Endodermal cell (in vitro differentiated cells): ENCODE data around the gene GATA2. TPM values are rescaled to one million over a fixed set of nuclear protein-coding genes. Genes with fewer than 3 reads are reported as not detected.

Source experiments
- DNase-seq: peaks from one replicate; pipeline ENCODE4 v3.0.0-alpha.2; 2017
- H3K27ac ChIP-seq: 2 replicates; pipeline ENCODE4 v1.5.1; 2013; ENCODE audit warnings: mild to moderate bottlenecking, low read depth, low read length, moderate library complexity
- H3K27me3 ChIP-seq: 2 replicates; pipeline ENCODE4 v1.6.1; 2013; ENCODE audit warnings: mild to moderate bottlenecking, low read length, moderate library complexity; ENCODE audit not compliant: insufficient read depth, control insufficient read depth, poor library complexity, severe bottlenecking
- H3K36me3 ChIP-seq: 2 replicates; pipeline ENCODE4 v1.7.0; 2013; ENCODE audit warnings: mild to moderate bottlenecking, low read length, moderate library complexity; ENCODE audit not compliant: control insufficient read depth, insufficient read depth
- H3K4me1 ChIP-seq: one replicate; pipeline ENCODE4 v1.7.0; 2013; ENCODE audit warnings: low read length; ENCODE audit not compliant: control insufficient read depth, insufficient read depth
- H3K4me3 ChIP-seq: 2 replicates; pipeline ENCODE4 v1.5.1; 2013; ENCODE audit warnings: mild to moderate bottlenecking, low read length, moderate library complexity
- H3K9ac ChIP-seq: 2 replicates; pipeline ENCODE4 v1.6.1; 2013; ENCODE audit warnings: mild to moderate bottlenecking, low read length, moderate library complexity; ENCODE audit not compliant: poor library complexity, severe bottlenecking; ENCODE audit errors: extremely low read depth
- H3K9me3 ChIP-seq: 2 replicates; pipeline ENCODE4 v1.6.1; 2013; ENCODE audit warnings: mild to moderate bottlenecking, low read length, moderate library complexity; ENCODE audit not compliant: control insufficient read depth
- H3K27ac Mint-ChIP-seq: 2 replicates; pipeline ENCODE4 v1.8.0; 2020; ENCODE audit warnings: mixed read lengths
- H3K27me3 Mint-ChIP-seq: 2 replicates; pipeline ENCODE4 v1.8.0; 2021; ENCODE audit warnings: mild to moderate bottlenecking, mixed read lengths; ENCODE audit not compliant: insufficient read depth
- H3K36me3 Mint-ChIP-seq: 2 replicates; pipeline ENCODE4 v1.8.0; 2020; ENCODE audit warnings: low read depth, mixed read lengths
- H3K4me1 Mint-ChIP-seq: 2 replicates; pipeline ENCODE4 v1.8.0; 2020; ENCODE audit warnings: mixed read lengths
- H3K4me3 Mint-ChIP-seq: 2 replicates; pipeline ENCODE4 v1.8.0; 2020; ENCODE audit warnings: mild to moderate bottlenecking, moderate library complexity, mixed read lengths
- H3K9me3 Mint-ChIP-seq: 2 replicates; pipeline ENCODE4 v1.8.0; 2020; ENCODE audit warnings: mild to moderate bottlenecking, mixed read lengths
- WGBS, 2 experiments: methylation state at CpG; one replicate each; pipeline versions ENCODE4 v1.1.5 to v1.1.7; 2013; ENCODE audit warnings: missing lambda C conversion rate in 2 of 2, mixed read lengths in 1 of 2; ENCODE audit not compliant: insufficient coverage in 1 of 2, insufficient read length in 1 of 2; 5-methylcytosine and 5-hydroxymethylcytosine counted together
- total RNA-seq, 2 donors: library from RNA; stranded (reverse); fragmentation: NEBNext Ultra II Directional in 1 of 2; extraction: Animal tissue kit (Norgen Biotek cat#: 25700) in 1 of 2; gene quantifications; 2 replicates in 1 of 2; 3 replicates in 1 of 2; pipeline ENCODE4 v1.2.1, GENCODE V29; 2021
- TF ChIP-seq, protein P1 (sequence below): fragments of 200-600 bp; sonication (generic); conservative IDR thresholded peaks from 2 replicates; pipeline ENCODE4 v1.5.0; 2021; ENCODE audit warnings: antibody characterized with exemption, mild to moderate bottlenecking

GATA2 gene
- total RNA-seq, 2 donors from 2014 or later: 1.2 to 1.6 TPM

DNA sequence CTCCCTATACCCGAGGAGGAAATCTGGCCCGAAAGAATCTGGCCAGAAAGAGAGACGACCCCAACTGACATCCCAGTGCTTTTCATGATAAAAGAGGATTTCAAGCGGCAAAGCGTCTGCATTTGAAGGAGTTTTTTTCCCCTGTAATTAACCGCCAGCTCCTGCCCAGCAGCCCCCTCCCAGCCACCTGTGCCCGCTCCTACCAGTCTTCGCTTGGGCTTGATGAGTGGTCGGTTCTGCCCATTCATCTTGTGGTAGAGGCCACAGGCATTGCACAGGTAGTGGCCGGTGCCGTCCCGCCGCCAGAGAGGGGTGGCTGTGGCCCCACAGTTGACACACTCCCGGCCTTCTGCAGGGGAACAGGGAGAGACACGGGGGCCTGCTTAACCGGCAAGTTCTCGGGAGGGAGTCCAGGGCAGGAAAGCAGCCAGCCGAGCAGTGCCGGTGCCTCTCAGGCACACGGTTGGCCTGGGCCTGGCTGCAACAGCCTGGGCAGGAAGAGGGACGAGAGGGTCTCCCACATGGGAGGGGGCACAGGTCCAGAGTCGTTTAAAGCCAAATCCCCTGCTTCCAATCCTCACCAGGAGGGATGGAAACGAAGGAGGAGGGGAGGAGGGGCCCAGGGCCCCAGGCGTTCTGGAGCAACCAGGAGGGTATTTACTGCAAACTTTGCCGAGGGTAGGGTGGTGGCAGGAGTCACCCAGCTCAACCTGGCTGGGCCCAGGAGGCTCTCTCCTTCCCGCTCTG, 9.2 kb downstream of the GATA2 start:
- Histone ChIP-seq H3K4me3 (peak overlapping the region; percentile 48), H3K27ac (no peak overlapping the region), H3K36me3 (no peaks in the 10 kb centered on the region), H3K9me3 (no peaks in the 10 kb centered on the region), H3K27me3 (peaks cover 100% of the 10 kb centered on the region), H3K4me1 (peaks cover 13% of the 10 kb centered on the region), H3K9ac (no peak overlapping the region)
- peak; percentile 78 for DNase-seq
- TF ChIP-seq, protein P1, sequence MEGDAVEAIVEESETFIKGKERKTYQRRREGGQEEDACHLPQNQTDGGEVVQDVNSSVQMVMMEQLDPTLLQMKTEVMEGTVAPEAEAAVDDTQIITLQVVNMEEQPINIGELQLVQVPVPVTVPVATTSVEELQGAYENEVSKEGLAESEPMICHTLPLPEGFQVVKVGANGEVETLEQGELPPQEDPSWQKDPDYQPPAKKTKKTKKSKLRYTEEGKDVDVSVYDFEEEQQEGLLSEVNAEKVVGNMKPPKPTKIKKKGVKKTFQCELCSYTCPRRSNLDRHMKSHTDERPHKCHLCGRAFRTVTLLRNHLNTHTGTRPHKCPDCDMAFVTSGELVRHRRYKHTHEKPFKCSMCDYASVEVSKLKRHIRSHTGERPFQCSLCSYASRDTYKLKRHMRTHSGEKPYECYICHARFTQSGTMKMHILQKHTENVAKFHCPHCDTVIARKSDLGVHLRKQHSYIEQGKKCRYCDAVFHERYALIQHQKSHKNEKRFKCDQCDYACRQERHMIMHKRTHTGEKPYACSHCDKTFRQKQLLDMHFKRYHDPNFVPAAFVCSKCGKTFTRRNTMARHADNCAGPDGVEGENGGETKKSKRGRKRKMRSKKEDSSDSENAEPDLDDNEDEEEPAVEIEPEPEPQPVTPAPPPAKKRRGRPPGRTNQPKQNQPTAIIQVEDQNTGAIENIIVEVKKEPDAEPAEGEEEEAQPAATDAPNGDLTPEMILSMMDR: no peak
- H3K4me3 Mint-ChIP-seq: peak overlapping the region; percentile 19
- H3K36me3 Mint-ChIP-seq: no peaks in the 10 kb centered on the region
- H3K27me3 Mint-ChIP-seq: peaks cover 99% of the 10 kb centered on the region
- no peaks in the 10 kb centered on the region for H3K9me3 Mint-ChIP-seq
- H3K4me1 Mint-ChIP-seq: peaks cover 35% of the 10 kb centered on the region
- WGBS, 2 experiments: 7 to 21% methylated on average over 11 to 26 of the region's 26 CpGs
- H3K27ac Mint-ChIP-seq: no peak overlapping the region

DNA sequence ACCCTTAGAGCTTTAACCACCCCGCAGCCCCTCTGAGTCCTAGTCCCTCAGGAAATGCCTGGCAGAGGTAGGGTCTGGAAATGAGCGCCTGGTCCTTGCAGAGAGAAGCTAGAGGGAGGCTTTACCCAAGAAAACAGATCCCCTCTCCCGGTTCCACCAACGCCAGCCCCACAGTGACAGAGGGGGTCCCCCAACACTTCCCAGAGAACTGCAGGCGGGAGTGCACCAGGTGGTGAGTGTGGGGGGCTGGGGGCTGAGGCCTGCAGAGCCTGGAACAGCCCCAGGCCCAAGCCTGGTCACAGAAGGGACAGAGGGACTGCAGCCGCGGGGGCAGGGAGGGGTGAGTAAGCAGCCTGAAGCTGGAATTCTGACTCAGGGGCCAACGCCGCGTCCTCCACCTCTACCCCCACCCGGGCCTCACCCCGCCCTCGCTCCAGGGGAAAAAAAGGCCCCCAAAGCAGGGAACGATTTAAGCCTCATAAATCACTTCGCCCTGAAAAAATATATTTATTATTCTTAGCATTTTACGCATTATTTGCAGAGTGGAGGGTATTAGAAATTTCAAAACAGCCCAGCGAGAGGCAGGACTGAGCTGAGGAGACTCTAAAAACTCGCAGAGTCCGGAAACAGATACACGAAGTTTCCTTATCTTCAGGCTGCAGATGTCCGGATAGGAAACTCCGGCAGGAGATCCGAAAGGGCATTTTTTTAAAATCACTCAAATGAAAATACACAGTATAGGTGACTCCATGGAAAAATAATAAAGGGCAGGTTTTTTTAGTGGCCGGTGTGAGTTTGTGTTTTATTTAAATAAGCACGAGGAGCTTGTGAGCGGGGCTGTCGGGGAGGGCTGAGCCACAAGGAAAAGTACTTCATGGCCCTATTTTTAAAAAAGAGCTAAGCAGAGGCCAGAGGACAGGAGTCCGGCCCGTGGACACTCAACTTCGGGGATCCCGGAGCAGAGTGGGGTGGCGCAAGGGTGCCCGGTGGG, 10.0 kb downstream of the GATA2 start:
- H3K36me3 ChIP-seq: no peaks in the 10 kb centered on the region
- TF ChIP-seq, protein P1: no peak
- peaks cover 13% of the 10 kb centered on the region for H3K4me1 ChIP-seq
- H3K27me3 Mint-ChIP-seq: peaks cover 99% of the 10 kb centered on the region
- peak; percentile 68 for DNase-seq
- peaks cover 100% of the 10 kb centered on the region for H3K27me3 ChIP-seq
- H3K4me1 Mint-ChIP-seq: peaks cover 35% of the 10 kb centered on the region
- H3K9ac ChIP-seq: no peak overlapping the region
- no peaks in the 10 kb centered on the region for H3K9me3 Mint-ChIP-seq
- no peak overlapping the region for H3K27ac ChIP-seq
- H3K4me3 Mint-ChIP-seq: peak overlapping the region; percentile 19
- H3K36me3 Mint-ChIP-seq: no peaks in the 10 kb centered on the region
- whole genome bisulfite sequencing, 2 experiments: 3 to 6% methylated on average over 15 to 33 of the region's 33 CpGs
- peak overlapping the region; percentile 48 for H3K4me3 ChIP-seq
- H3K27ac Mint-ChIP-seq: no peak overlapping the region
- H3K9me3 ChIP-seq: no peaks in the 10 kb centered on the region

DNA sequence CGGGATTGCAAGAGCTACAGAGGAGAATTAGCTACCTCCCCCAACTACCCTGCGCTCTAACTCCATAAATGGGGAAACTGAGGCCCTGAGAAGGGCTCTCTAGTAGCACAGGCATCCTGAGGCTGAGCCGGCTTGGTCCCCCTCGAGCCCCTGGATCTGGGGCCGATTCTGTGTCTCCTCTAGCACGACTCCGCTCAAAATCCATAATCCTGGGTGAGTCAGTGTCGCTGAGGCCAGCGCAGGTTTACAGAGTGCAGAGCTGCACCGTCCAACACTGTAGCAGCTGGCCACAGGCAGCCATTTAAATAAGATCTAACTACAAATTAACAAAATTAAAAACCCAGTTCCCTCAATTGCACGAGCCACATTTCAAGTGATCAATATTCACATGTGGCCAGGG, 10.8 kb downstream of the GATA2 start:
- Histone ChIP-seq H3K27me3 (peaks cover 100% of the 10 kb centered on the region), H3K4me3 (no peak overlapping the region), H3K9me3 (no peaks in the 10 kb centered on the region), H3K4me1 (peaks cover 13% of the 10 kb centered on the region), H3K36me3 (no peaks in the 10 kb centered on the region), H3K9ac (no peak overlapping the region), H3K27ac (no peak overlapping the region)
- H3K27ac Mint-ChIP-seq: no peak overlapping the region
- H3K27me3 Mint-ChIP-seq: peaks cover 100% of the 10 kb centered on the region
- DNase-seq: no peak
- WGBS, 2 experiments: 16 to 21% methylated on average over 11 of the region's 11 CpGs
- no peaks in the 10 kb centered on the region for H3K36me3 Mint-ChIP-seq
- peak overlapping the region; percentile 19 for H3K4me3 Mint-ChIP-seq
- H3K9me3 Mint-ChIP-seq: no peaks in the 10 kb centered on the region
- peaks cover 32% of the 10 kb centered on the region for H3K4me1 Mint-ChIP-seq
- TF ChIP-seq, protein P1: no peak
